Activated CD4-positive, alpha-beta T cell treated with anti-CD3 and anti-CD28 coated beads, Interleukin-2, amount 10 ng/mL, durations not matched to agents 24 days and 14 days (primary cell): ENCODE data around the gene LILRB1. TPM values are rescaled to one million over a fixed set of nuclear protein-coding genes. Genes with fewer than 3 reads are reported as not detected.
A peak's percentile ranks its signal among the peaks of the same experiment; 100 is the strongest.
"Not testable (repeated sequence)": the region's sequence is repeated elsewhere in the genome, so short reads cannot be mapped to it uniquely, and the experiment has no call there.

Source experiments
- DNase-seq: peaks from one replicate; pipeline ENCODE4 v3.0.0; 2022
- H3K27ac Mint-ChIP-seq: one replicate; pipeline ENCODE4 v1.8.0; 2022; ENCODE audit warnings: mild to moderate bottlenecking, mixed read lengths
- H3K27me3 Mint-ChIP-seq: one replicate; pipeline ENCODE4 v1.8.0; 2022; ENCODE audit warnings: mixed read lengths
- H3K36me3 Mint-ChIP-seq: one replicate; pipeline ENCODE4 v1.8.0; 2022; ENCODE audit warnings: low read depth, mild to moderate bottlenecking, mixed read lengths
- H3K4me1 Mint-ChIP-seq: one replicate; pipeline ENCODE4 v1.8.0; 2021; ENCODE audit warnings: mixed read lengths
- H3K4me3 Mint-ChIP-seq: one replicate; pipeline ENCODE4 v1.8.0; 2022; ENCODE audit warnings: mild to moderate bottlenecking, moderate library complexity, mixed read lengths
- H3K9me3 Mint-ChIP-seq: one replicate; pipeline ENCODE4 v1.8.0; 2021; ENCODE audit warnings: mixed read lengths
- intact Hi-C: fragments of 100-400 bp; cut with micrococcal nuclease; formaldehyde crosslinking; loops from one replicate; pipeline ENCODE4 v1.15.1; 2023
- total RNA-seq: library from RNA; stranded (reverse); gene quantifications from 2 replicates; pipeline ENCODE4 v1.2.3, GENCODE V29; 2022

Gene LILRB1
- total RNA-seq, 1 donor from 2014 or later: 0.33 TPM

DNA sequence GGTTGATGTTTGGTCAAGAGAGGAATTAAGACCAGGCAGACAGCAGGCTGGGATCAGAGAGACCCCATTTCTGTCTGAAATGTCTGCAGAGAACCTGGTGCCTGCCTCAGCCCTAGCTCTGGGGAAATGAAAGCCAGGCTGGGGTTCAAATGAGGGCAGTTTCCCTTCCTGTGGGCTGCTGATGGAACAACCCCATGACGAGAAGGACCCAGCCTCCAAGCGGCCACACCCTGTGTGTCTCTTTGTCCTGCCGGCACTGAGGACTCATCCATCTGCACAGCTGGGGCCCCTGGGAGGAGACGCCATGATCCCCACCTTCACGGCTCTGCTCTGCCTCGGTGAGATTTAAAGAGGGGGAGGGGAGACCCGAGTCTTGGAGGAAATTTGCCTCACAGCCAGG, 32.4 kb downstream of the LILRB1 start, which contains the start of gene LILRB4:
LILRB4 (plus strand) TSS at position 256 of the 400 bp plus-strand sequence; CDS start at position 305, 49 bp downstream.
- Mint-ChIP-seq H3K27me3 (peaks cover 6% of the 10 kb centered on the region), H3K9me3 (no peaks in the 10 kb centered on the region), H3K36me3 (no peaks in the 10 kb centered on the region), H3K4me1 (no peaks in the 10 kb centered on the region), H3K4me3 (no peak within 1 kb of the TSS), H3K27ac (peak within 1 kb of the TSS; percentile 20)
- no peak for DNase-seq
- intact Hi-C loops: no loop called here

DNA sequence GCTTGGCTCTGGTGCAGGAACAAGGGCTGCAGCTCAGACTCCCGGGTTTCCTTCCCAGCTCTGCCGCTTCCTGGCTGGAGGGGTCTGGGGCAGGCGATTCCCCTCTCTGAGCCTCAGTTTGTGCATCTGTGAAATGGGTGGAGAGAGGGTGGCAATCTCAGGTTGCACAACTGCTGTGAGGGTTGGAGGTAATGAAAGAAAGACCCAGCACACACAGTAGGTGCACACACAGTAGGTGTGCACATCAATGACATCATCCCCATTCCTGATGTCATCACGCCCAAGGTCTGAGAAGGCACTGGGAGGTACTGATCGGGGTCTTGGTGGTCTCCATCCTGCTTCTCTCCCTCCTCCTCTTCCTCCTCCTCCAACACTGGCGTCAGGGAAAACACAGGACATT, 35.2 kb downstream of the LILRB1 start:
- peaks cover 5% of the 10 kb centered on the region for H3K27me3 Mint-ChIP-seq
- H3K4me3 Mint-ChIP-seq: no peak overlapping the region
- intact Hi-C loops: no loop called here
- no peak for DNase-seq
- H3K36me3 Mint-ChIP-seq: no peaks in the 10 kb centered on the region
- H3K9me3 Mint-ChIP-seq: no peaks in the 10 kb centered on the region
- no peak overlapping the region for H3K27ac Mint-ChIP-seq
- H3K4me1 Mint-ChIP-seq: no peaks in the 10 kb centered on the region

DNA sequence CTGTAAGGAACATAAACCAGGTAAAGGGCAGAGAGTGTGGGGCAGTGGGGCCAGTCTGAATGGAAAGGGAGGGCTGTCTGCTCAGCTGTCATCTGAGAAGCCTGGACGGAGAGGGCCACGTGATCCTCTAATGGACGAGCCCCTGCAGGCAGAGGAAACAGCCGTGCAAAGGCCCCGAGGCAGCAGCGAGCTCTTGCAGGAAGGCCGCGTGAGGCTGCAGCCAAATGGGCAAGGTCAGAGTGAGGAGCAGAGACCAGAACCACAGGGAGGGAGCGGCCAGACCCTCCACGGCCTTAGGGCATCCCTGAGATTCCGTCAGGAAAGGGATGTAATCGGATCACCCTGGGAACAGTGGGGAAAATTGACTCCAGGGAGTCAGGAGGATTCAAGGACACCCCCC, 36.9 kb downstream of the LILRB1 start:
- no peaks in the 10 kb centered on the region for H3K4me1 Mint-ChIP-seq
- H3K27ac Mint-ChIP-seq: no peak overlapping the region
- H3K27me3 Mint-ChIP-seq: peaks cover 2% of the 10 kb centered on the region
- H3K36me3 Mint-ChIP-seq: no peaks in the 10 kb centered on the region
- H3K4me3 Mint-ChIP-seq: no peak overlapping the region
- DNase-seq: no peak
- intact Hi-C loops: no loop called here
- H3K9me3 Mint-ChIP-seq: no peaks in the 10 kb centered on the region

DNA sequence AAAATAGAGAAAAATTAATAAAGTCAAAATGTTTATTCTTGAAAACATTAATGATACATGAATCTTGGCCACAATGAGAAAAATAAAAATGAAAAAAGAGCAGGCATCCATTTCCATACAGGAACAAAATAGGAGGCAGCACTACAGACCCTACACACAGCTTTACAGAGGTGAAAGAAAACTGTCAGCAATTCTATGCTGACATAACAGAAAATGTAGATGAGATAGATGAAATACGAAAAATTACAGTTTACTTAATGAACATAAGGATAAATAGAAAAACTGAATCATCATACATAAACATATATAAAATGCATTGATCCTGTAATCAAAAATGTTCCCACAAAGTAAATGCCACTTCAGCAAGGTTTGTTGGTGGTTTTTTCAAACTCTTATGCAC, 38.1 kb downstream of the LILRB1 start:
- Mint-ChIP-seq H3K9me3 (no peaks in the 10 kb centered on the region), H3K4me1 (no peaks in the 10 kb centered on the region), H3K27me3 (peaks cover 2% of the 10 kb centered on the region), H3K36me3 (no peaks in the 10 kb centered on the region), H3K27ac (no peak overlapping the region), H3K4me3 (no peak overlapping the region)
- DNase-seq: no peak
- intact Hi-C loops: no loop called here

DNA sequence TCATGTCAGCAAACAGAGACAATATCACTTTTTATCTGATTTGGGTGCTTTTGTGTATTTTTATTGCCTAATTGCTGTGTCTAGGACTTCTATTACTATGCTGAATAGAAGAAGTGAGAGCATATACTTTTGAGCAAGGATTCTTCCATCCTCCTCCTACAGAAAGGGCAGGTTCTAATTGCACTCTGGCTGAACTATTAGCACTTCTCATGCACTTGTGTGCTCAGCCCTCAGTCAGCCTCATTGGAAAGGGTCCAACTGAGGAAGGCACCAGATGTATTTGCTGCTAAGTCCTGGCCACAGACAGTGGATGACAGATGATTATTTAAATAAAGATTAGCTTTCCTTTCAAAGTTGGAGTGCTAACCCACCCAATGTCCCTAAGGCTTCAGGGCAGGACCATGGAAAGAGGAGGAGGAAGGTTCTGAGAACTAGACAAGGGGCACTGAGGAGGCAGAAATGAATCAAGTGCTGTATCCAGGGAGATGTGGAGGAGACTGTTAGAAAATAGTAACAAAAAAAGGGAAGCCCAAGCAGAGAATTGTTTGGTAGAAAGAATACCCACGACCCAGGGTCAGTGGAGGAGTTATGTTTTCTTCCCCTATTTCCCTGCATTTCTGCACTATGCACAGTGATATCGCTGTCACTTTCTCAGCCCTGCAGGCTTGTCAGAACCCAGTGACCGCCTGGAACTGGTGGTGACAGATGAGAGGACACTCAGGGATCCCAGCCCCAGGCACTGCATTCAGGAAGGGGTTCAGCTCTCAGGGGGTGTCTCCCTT, 40.5 kb downstream of the LILRB1 start:
- intact Hi-C loops: no loop called here
- H3K36me3 Mint-ChIP-seq: no peaks in the 10 kb centered on the region
- no peak overlapping the region for H3K27ac Mint-ChIP-seq
- no peak for DNase-seq
- no peak overlapping the region for H3K4me3 Mint-ChIP-seq
- H3K27me3 Mint-ChIP-seq: peaks cover 2% of the 10 kb centered on the region
- no peaks in the 10 kb centered on the region for H3K9me3 Mint-ChIP-seq
- H3K4me1 Mint-ChIP-seq: no peaks in the 10 kb centered on the region

DNA sequence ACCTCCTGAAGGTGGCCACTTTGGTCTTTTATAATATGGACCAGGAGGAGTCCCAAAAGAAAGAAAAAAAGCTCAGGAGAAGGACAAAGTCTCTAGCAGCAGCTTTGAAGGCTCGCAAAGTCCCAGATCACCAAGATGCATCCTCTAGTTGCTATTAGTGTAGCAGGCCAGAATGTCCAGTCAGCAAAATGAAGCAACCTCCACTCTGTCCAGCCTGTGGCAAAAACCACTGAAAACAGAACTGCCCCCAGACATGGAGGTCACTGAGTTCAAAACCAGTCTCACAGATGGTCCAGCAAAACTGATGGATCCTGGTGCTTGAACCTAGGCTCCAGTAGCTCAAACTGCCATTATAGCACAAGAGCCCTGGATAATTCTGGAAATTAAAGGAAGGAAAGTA, 42.9 kb downstream of the LILRB1 start:
- no peak overlapping the region for H3K27ac Mint-ChIP-seq
- DNase-seq: no peak
- no peak overlapping the region for H3K4me3 Mint-ChIP-seq
- no peaks in the 10 kb centered on the region for H3K4me1 Mint-ChIP-seq
- no peaks in the 10 kb centered on the region for H3K36me3 Mint-ChIP-seq
- no peaks in the 10 kb centered on the region for H3K9me3 Mint-ChIP-seq
- H3K27me3 Mint-ChIP-seq: peaks cover 3% of the 10 kb centered on the region
- intact Hi-C loops: no loop called here

DNA sequence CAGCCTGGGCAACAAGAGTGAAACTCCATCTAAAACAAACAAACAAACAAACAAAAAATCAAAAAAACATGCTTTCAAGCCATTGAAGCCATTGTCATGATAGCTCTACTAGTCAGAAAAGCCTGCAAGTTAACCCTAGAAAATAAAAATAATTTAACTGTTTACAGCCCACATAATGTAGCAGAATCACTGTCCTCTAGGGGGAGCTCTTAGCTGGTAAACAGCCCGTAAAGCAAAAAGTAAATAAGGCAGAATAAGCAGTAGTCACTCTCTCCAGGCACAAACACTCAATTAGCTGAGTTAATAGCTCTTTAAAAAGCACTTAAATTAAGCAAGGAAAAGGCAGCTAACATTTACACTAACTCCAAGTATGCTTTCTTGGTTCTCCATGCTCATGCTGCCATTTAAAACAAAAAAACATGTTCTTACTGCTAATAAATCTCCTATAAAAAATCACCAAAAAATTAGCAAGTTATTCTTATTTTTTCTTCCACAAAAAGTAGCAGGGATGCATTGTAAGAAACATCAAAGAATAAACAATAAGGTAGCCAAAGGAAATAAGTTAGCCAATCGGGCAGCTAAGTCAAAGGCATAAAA, 43.8 kb downstream of the LILRB1 start:
- peak; percentile 75 for DNase-seq
- intact Hi-C loops: no loop called here
- no peak overlapping the region for H3K4me3 Mint-ChIP-seq
- no peaks in the 10 kb centered on the region for H3K36me3 Mint-ChIP-seq
- no peak overlapping the region for H3K27ac Mint-ChIP-seq
- peaks cover 3% of the 10 kb centered on the region for H3K27me3 Mint-ChIP-seq
- no peaks in the 10 kb centered on the region for H3K4me1 Mint-ChIP-seq
- H3K9me3 Mint-ChIP-seq: no peaks in the 10 kb centered on the region

DNA sequence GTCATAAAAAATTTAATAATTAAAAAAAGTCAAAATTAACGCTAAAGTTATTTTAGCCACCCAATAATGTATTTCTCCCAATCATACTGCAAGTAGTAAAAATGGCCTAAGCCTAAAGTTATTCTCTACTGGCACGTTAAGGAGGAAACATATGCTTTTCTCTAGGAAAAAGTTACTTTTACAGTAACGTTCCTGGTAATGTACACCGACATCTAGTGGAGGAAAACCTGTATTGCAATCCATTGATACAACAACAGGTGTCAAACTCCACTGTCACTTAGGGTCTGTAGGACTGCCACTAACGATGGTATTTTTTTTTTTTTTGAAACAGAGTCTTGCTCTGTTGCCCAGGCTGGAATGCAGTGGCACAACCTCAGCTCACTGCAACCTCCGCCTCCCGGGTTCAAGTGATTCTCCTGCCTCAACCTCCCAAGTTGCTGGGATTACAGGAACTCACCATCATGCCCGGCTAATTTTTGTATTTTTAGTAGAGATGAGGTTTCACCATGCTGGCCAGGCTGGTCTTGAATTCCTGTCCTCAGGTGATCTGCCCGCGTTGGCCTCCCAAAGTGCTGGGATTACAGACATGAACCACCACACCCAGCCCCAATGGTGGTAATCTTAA, 46.0 kb downstream of the LILRB1 start:
- not testable (repeated sequence) for H3K9me3 Mint-ChIP-seq, H3K4me1 Mint-ChIP-seq, H3K36me3 Mint-ChIP-seq, H3K27me3 Mint-ChIP-seq, H3K4me3 Mint-ChIP-seq, H3K27ac Mint-ChIP-seq
- DNase-seq: peak; percentile 75
- intact Hi-C loops: loop anchor here (1.0 kb wide), 2 partner anchors 23 to 195 kb away; no protein-coding TSS in a partner anchor

DNA sequence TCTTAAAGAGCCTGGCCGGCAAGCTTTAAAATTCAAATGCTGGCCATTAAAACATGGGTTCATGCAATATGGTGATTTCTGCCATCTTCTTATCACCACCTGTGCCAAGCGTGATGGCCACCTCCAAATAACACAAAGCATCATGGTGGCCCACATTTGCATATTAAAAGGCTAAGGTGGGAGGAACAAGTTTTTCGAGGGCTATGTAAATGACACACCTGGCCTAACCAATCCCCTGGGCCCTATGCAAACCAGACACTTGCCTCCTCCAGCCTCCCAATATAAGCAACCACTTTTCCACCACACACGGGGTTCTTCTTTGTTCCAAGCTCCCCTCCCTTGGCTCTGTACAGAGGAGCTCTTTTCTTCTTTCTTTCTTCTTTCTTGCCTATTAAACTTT, 46.9 kb downstream of the LILRB1 start:
- Mint-ChIP-seq H3K36me3 (no peaks in the 10 kb centered on the region), H3K4me3 (no peak overlapping the region), H3K9me3 (no peaks in the 10 kb centered on the region), H3K27ac (no peak overlapping the region), H3K4me1 (no peaks in the 10 kb centered on the region), H3K27me3 (peaks cover 2% of the 10 kb centered on the region)
- no peak for DNase-seq
- intact Hi-C loops: no loop called here

DNA sequence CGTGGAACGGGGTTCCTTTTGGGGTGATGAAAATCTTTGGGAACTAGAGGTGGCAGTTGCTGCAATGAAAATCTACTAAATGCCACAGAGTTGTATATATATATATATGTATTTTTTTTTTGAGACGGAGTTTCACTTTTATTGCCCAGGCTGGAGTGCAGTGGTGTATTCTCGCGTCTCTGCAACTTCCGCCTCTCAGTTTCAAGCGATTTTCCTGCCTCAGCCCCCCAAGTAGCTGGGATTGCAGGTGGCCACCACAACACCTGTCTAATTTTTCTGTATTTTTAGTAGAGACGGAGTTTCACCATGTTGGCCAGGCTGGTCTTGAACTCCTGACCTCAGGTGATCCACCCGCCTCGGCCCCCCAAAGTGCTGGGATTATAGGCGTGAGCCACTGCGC, 51.3 kb downstream of the LILRB1 start:
- H3K4me3 Mint-ChIP-seq, H3K4me1 Mint-ChIP-seq, H3K27me3 Mint-ChIP-seq, intact Hi-C loops, H3K27ac Mint-ChIP-seq, H3K9me3 Mint-ChIP-seq, DNase-seq, H3K36me3 Mint-ChIP-seq: not testable (repeated sequence)

DNA sequence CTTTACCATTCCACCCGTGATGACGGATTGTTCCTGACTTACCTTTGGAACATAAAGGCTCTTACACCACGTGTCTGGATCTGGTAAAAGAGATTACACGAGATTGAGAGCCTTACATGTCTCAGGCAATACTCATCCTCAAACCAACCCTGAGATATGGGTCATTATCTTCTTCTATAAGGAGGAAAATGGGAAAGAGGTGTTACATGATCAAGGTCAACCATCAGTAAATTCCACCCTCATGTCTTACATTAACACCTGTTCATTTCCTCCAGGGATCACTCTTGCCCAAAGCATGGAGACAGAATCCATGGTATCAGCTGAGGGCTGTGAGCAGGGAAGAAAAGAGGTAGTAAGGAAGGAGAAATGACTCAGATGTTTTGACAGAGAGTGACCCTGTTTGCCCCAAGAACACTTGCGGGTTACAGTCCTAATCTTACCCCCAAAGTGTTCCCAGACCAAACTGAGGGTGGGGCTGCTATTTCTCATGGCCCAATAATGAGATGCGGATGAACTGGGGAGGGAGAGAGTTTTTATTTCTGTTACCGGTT, 52.1 kb downstream of the LILRB1 start:
- DNase-seq: no peak
- Mint-ChIP-seq H3K4me1 (no peaks in the 10 kb centered on the region), H3K4me3 (no peak overlapping the region), H3K36me3 (no peaks in the 10 kb centered on the region), H3K9me3 (no peaks in the 10 kb centered on the region), H3K27ac (no peak overlapping the region), H3K27me3 (peaks cover 4% of the 10 kb centered on the region)
- intact Hi-C loops: no loop called here

DNA sequence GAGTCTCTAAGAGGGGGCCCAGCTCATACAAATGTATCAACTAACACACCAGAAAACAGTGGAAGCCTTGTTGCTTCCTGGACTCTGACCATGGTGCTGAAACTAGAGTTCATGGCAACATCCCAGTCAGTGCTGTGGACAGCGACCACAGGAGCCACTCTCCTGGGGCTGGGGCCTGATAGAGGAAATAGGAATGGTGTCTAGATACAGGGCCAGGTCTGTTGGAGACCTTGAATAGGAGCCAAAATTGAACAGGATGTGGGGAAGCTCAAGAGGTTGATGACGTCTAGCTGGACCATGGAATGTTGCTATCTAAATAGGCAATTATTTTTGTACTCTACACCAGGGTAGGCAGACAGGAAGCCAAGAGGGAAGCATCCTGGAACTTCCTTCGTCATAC, 54.2 kb downstream of the LILRB1 start:
- Mint-ChIP-seq H3K4me3 (no peak overlapping the region), H3K27me3 (peaks cover 3% of the 10 kb centered on the region), H3K27ac (no peak overlapping the region), H3K4me1 (no peaks in the 10 kb centered on the region), H3K36me3 (no peaks in the 10 kb centered on the region), H3K9me3 (no peaks in the 10 kb centered on the region)
- peak; percentile 76 for DNase-seq
- intact Hi-C loops: no loop called here
